Astrocyte (in vitro differentiated cells and primary cell): ENCODE measurements around the gene SPDYE17. TPM values are rescaled to one million over a fixed set of nuclear protein-coding genes. Genes with fewer than 3 reads are reported as not detected.
"Not testable (repeated sequence)": the region's sequence is repeated elsewhere in the genome, so short reads cannot be mapped to it uniquely, and the experiment has no call there.

Experiments
- DNase-seq: peaks from one replicate; pipeline ENCODE4 v3.0.0-alpha.2; 2010; ENCODE audit warnings: low read depth
- FAIRE-seq: peaks from 2 replicates; lab custom pipeline; 2011; peaks lifted over from hg19 to GRCh38; lab: Jason Lieb, UNC
- H2AFZ ChIP-seq: 2 replicates; pipeline ENCODE4 v1.6.0; 2012; ENCODE audit warnings: low read depth, low read length, inconsistent platforms
- H3K27ac ChIP-seq: 2 replicates; pipeline ENCODE4 v1.5.1; 2011; ENCODE audit warnings: low read depth, low read length, inconsistent platforms
- H3K27me3 ChIP-seq: 2 replicates; pipeline ENCODE4 v1.6.0; 2011; ENCODE audit warnings: low read length, inconsistent platforms; ENCODE audit not compliant: insufficient read depth
- H3K36me3 ChIP-seq: 2 replicates; pipeline ENCODE4 v1.5.1; 2011; ENCODE audit warnings: low read length, inconsistent platforms; ENCODE audit not compliant: insufficient read depth
- H3K4me1 ChIP-seq: 2 replicates; pipeline ENCODE4 v1.5.1; 2011; ENCODE audit warnings: low read length, inconsistent platforms; ENCODE audit not compliant: insufficient read depth
- H3K4me2 ChIP-seq: 2 replicates; pipeline ENCODE4 v1.6.0; 2012; ENCODE audit warnings: low read length, inconsistent platforms
- H3K4me3 ChIP-seq: 2 replicates; pipeline ENCODE4 v1.5.1; 2011; ENCODE audit warnings: low read depth, mild to moderate bottlenecking, low read length, inconsistent platforms; ENCODE audit not compliant: insufficient read depth
- H3K79me2 ChIP-seq: 2 replicates; pipeline ENCODE4 v1.6.0; 2012; ENCODE audit warnings: mild to moderate bottlenecking, low read length, inconsistent platforms; ENCODE audit not compliant: insufficient read depth
- H3K9ac ChIP-seq: 2 replicates; pipeline ENCODE4 v1.6.0; 2012; ENCODE audit warnings: mild to moderate bottlenecking, low read length, inconsistent platforms
- H3K9me3 ChIP-seq: 2 replicates; pipeline ENCODE4 v1.5.1; 2012; ENCODE audit warnings: low read depth, mild to moderate bottlenecking, low read length, inconsistent platforms; ENCODE audit not compliant: insufficient read depth
- H4K20me1 ChIP-seq: 2 replicates; pipeline ENCODE4 v1.6.0; 2012; ENCODE audit warnings: low read length, inconsistent platforms; ENCODE audit not compliant: insufficient read depth
- H3K27ac Mint-ChIP-seq: one replicate; pipeline ENCODE4 v1.8.0; 2021; ENCODE audit warnings: mild to moderate bottlenecking, mixed read lengths; ENCODE audit not compliant: unreplicated experiment
- H3K27me3 Mint-ChIP-seq: one replicate; pipeline ENCODE4 v1.8.0; 2021; ENCODE audit warnings: low read depth, mixed read lengths; ENCODE audit not compliant: unreplicated experiment
- H3K36me3 Mint-ChIP-seq: one replicate; pipeline ENCODE4 v1.8.0; 2021; ENCODE audit warnings: low read depth, mixed read lengths; ENCODE audit not compliant: unreplicated experiment
- H3K4me1 Mint-ChIP-seq: one replicate; pipeline ENCODE4 v1.8.0; 2021; ENCODE audit warnings: low read depth, mixed read lengths; ENCODE audit not compliant: unreplicated experiment
- H3K4me3 Mint-ChIP-seq: one replicate; pipeline ENCODE4 v1.8.0; 2021; ENCODE audit warnings: mild to moderate bottlenecking, moderate library complexity, mixed read lengths; ENCODE audit not compliant: unreplicated experiment
- H3K9me3 Mint-ChIP-seq: one replicate; pipeline ENCODE4 v1.8.0; 2021; ENCODE audit warnings: mild to moderate bottlenecking, mixed read lengths; ENCODE audit not compliant: unreplicated experiment
- total RNA-seq: library from RNA; stranded (reverse); gene quantifications from 2 replicates; pipeline ENCODE4 v1.2.1, GENCODE V29; 2021

Gene SPDYE17
- total RNA-seq, 1 donor from 2014 or later: not detected

- H3K4me1 ChIP-seq, H4K20me1 ChIP-seq, H3K9me3 ChIP-seq, H3K4me1 Mint-ChIP-seq, H3K9me3 Mint-ChIP-seq, H3K79me2 ChIP-seq, H3K36me3 Mint-ChIP-seq, H3K27ac Mint-ChIP-seq, H3K4me2 ChIP-seq, H3K9ac ChIP-seq, H3K4me3 ChIP-seq, DNase-seq, H3K36me3 ChIP-seq, H3K4me3 Mint-ChIP-seq, H2AFZ ChIP-seq, H3K27me3 Mint-ChIP-seq, H3K27me3 ChIP-seq, H3K27ac ChIP-seq, FAIRE-seq: not testable (repeated sequence)
Observed at GRCh38 chr7:77002678-77003233, 29.4 kb downstream of the SPDYE17 start.

GRCh38 chr7:77002104-77002503 is 30.1 kb downstream of the SPDYE17 start:
- H3K4me1 Mint-ChIP-seq, H3K27ac ChIP-seq, H3K36me3 ChIP-seq, H3K9me3 ChIP-seq, H3K4me1 ChIP-seq, H2AFZ ChIP-seq, H3K27me3 Mint-ChIP-seq, H3K4me2 ChIP-seq, H3K36me3 Mint-ChIP-seq, DNase-seq, FAIRE-seq, H3K4me3 ChIP-seq, H3K79me2 ChIP-seq, H3K27ac Mint-ChIP-seq, H3K27me3 ChIP-seq, H3K4me3 Mint-ChIP-seq, H3K9me3 Mint-ChIP-seq, H3K9ac ChIP-seq: not testable (repeated sequence)
- peaks cover 11% of the 10 kb centered on the region for H4K20me1 ChIP-seq

GRCh38 chr7:76999474-77000107 is 32.6 kb downstream of the SPDYE17 start:
- not testable (repeated sequence) for H3K36me3 ChIP-seq, H3K9ac ChIP-seq, H3K4me3 Mint-ChIP-seq, H3K4me1 Mint-ChIP-seq, H3K27me3 ChIP-seq, H3K36me3 Mint-ChIP-seq, H3K27me3 Mint-ChIP-seq, DNase-seq, H3K4me3 ChIP-seq, H3K9me3 ChIP-seq, H3K27ac Mint-ChIP-seq, H3K4me2 ChIP-seq, H3K9me3 Mint-ChIP-seq, H3K4me1 ChIP-seq, H3K79me2 ChIP-seq, H3K27ac ChIP-seq, FAIRE-seq, H2AFZ ChIP-seq
- peaks cover 14% of the 10 kb centered on the region for H4K20me1 ChIP-seq

- not testable (repeated sequence) for H3K27me3 ChIP-seq, H3K27ac Mint-ChIP-seq, H3K4me3 Mint-ChIP-seq, H3K4me2 ChIP-seq, H3K4me1 Mint-ChIP-seq, H3K9me3 Mint-ChIP-seq, H2AFZ ChIP-seq, FAIRE-seq, H3K9ac ChIP-seq, H3K27me3 Mint-ChIP-seq, H3K4me1 ChIP-seq, H3K9me3 ChIP-seq, DNase-seq, H3K79me2 ChIP-seq, H3K36me3 Mint-ChIP-seq, H3K4me3 ChIP-seq, H3K36me3 ChIP-seq, H3K27ac ChIP-seq
- peaks cover 14% of the 10 kb centered on the region for H4K20me1 ChIP-seq
Observed at GRCh38 chr7:76998764-76999450, 33.3 kb downstream of the SPDYE17 start.
